Upper lobe of left lung (tissue), 4 donors: ENCODE data around the gene CLK3.

Experiments
- EP300 ChIP-seq, 4 donors: sonication (generic); formaldehyde crosslinking; IDR thresholded peaks; one replicate each; pipeline ENCODE4 v1.5.1; 2017; ENCODE audit warnings: antibody characterized with exemption in 4 of 4, control low read depth in 2 of 4
- POLR2A ChIP-seq, 4 donors: fragments of 450-650 bp; IDR thresholded peaks; one replicate each; pipeline ENCODE4 v1.5.1; 2016 to 2017; ENCODE audit warnings: antibody characterized with exemption in 4 of 4, mild to moderate bottlenecking in 2 of 4
- POLR2AphosphoS5 ChIP-seq, 2 donors: sonication (generic); formaldehyde crosslinking; IDR thresholded peaks; one replicate each; pipeline ENCODE4 v1.5.1; 2017; ENCODE audit warnings: antibody characterized with exemption in 2 of 2
- TF ChIP-seq, protein P1 (sequence below), 6 experiments: fragments of 450-650 bp in 4 of 6; fragments of 200-600 bp in 2 of 6; sonication (generic) in 2 of 6; IDR thresholded peaks; one replicate each; pipeline ENCODE4 v1.5.1; 2016 to 2019; ENCODE audit warnings: antibody characterized with exemption in 6 of 6

DNA sequence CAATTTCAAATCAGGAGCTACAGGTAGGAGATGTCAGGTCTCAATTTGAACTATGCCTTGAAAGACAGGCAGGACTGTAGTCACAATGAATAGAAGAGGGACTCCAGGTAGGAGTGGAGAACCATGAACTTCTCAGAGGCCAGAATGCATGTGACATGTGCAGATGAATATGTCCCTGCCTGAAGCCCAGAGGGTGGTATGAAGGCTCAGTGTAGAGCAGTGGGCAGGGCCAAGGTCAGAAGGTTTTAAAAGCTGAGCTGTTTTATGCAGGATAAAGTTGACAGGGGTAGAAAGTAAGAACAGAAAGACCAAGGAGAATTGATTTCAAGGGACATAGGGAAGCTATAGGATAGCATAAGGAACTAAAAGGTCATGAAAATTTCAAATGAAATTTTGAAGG lies 30.8 kb downstream of the CLK3 start:
- TF ChIP-seq, protein P1, sequence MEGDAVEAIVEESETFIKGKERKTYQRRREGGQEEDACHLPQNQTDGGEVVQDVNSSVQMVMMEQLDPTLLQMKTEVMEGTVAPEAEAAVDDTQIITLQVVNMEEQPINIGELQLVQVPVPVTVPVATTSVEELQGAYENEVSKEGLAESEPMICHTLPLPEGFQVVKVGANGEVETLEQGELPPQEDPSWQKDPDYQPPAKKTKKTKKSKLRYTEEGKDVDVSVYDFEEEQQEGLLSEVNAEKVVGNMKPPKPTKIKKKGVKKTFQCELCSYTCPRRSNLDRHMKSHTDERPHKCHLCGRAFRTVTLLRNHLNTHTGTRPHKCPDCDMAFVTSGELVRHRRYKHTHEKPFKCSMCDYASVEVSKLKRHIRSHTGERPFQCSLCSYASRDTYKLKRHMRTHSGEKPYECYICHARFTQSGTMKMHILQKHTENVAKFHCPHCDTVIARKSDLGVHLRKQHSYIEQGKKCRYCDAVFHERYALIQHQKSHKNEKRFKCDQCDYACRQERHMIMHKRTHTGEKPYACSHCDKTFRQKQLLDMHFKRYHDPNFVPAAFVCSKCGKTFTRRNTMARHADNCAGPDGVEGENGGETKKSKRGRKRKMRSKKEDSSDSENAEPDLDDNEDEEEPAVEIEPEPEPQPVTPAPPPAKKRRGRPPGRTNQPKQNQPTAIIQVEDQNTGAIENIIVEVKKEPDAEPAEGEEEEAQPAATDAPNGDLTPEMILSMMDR (IDR thresholded peaks at IDR 0.05): no peak
- TF ChIP-seq POLR2A (IDR thresholded peaks at IDR 0.05) (no peak), EP300 (IDR thresholded peaks at IDR 0.05) (no peak), POLR2AphosphoS5 (IDR thresholded peaks at IDR 0.05) (no peak)
